NCI-H1105 (cell line): ENCODE results near the gene GDF11.
A peak's percentile ranks its signal among the peaks of the same experiment; 100 is the strongest.

Experiments
- DNase-seq: peaks from one replicate; lab custom pipeline; 2025; lab: John Stamatoyannopoulos, UW

GDF11 gene

DNA sequence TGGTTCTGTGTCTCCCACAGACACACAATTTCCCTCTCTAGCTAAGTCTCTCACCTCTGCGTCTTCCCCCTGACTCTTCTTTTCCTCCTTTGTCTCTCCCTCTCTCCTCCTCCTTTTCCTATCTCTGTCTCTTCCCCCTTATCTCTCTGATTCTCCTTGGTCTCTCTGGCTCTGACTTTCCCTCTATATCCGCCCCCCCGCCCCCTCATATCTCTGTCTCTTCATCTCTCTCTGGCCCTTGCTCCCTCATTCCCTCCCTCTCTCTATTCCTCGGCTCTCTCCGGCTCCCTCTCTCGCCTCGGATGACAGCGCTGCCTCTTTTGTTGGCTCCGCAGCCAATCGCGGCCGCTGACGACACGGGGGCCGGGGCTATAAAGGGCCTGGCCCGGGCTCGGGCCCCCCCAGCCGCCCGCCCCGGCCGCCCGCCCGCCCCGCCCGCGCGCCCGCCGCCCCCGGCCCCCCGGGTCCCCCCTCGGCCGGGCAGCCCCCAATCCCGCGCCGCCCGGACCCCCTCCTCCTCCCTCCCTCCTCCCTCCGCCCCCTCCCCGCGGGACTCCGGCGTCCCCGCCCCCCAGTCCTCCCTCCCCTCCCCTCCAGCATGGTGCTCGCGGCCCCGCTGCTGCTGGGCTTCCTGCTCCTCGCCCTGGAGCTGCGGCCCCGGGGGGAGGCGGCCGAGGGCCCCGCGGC, at the start of gene GDF11:
TSS of gene GDF11 (plus strand) at position 404 of the 687 bp plus-strand sequence. CDS start at position 599, 195 bp downstream.
- DNase-seq = peak; percentile 31

DNA sequence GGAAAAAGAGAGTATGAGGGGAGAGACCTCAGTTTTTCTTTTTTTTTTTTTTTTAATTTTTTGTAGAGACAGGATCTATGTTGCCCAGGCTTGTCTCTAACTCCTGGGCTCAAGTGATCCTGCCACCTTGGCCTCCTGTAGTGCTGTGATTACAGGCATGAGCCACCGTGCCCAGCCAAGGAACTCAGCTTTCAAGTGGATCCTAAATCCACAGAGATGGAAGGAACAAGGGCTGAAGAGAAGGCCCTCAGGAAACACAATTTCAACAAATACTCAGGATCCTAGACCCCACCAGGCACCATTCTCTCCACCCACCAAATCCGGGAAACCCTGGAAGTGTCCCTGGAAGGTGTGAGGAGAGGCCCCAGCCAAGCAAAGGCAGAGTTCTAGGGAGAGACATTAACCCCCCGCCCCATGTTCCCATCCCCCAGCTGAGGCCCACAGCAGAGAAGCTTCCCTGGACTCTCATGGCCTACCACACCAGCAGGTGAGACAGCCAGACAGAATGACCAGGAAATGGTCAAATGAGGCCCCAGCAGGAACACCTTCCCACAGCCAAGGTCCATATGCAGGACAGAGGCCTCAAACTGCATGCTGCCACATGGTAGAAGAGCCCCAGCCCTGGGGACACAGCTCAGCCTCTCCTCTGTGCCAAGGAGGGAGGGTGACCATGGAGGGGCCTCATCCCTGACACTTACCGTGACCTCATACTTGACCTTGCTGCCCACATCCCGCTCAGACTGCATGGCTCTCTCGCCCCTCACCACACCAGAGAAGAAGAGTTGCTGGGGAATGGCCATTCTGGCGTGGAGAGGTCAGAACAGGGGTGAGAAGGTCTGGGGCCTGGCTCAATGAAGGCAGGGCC, 49.4 kb upstream of the GDF11 start:
- DNase-seq = no peak

DNA sequence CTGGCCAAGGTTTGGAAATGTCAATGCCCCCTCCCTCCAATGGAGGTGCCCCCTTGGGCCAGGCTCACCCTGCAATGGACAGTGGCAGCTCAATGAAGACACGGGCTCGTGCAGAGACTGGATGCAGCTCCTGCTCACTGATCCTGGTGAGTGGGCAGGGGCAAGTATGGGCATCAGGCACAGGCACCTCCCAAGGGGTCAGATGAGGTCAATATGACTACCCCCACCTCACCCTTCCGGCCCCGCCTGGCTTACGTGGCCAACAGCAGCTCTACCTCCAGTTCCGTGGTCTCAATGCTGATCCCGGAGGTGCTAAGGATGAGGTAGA, 48.8 kb upstream of the GDF11 start:
- DNase-seq = no peak

DNA sequence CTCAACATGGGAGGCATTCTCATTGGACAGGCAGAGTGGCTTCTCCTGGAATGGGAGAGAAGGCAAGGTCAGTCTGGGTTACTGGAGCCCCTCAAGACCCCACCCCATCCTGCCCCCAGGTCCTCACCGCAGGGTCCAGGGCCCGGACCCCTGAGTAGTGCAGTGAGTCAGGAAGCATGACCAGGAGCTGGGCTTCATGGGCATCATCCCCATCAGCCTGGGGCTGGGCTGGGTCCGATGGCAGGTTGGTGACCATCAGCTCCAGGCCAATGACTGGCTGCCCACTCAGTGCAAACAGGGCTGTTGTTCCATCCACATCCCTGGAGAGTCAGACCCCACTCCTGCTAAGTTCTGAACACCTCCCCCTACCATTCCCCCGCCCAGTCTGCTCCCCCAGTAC, 48.3 kb upstream of the GDF11 start:
- no peak for DNase-seq

DNA sequence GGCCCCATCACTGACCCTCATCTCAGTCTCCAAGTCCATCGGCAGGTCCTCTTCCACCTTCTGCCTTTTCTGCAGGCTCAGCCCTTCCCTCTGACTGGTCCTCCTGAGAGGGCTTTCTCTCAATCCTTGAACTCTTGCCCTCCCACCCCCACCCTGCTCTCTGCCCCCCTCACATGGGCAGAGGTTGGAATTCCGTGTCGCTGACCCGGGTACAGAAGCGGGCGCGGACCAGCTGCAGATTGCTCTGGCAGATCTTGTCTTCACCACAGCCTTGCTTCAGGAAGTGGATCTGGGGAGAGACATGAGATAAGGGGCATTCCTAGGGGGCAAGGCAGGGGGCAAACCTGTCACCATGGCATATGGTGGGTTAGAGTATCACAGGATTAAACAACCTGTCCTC, 47.6 kb upstream of the GDF11 start:
- DNase-seq = no peak

DNA sequence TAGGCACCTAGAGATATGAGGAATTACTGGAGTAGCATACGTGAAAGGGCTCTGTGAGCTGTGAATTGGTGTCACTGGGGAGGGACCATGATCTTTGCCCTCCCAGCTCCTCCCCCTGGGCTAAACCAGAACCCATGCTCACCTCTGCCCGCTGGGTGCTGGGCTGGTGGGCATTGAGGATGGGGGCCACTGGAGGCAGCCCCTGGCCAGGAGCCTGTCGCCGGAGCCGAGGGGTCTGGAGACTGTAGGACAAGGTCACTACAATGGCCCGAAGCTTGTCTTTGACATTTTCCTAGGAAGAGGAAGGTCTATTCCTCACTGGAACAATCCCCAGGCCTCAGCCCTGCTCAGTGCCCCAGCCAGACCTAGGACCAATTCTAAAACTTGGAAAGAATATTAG, 46.8 kb upstream of the GDF11 start:
- DNase-seq = no peak

DNA sequence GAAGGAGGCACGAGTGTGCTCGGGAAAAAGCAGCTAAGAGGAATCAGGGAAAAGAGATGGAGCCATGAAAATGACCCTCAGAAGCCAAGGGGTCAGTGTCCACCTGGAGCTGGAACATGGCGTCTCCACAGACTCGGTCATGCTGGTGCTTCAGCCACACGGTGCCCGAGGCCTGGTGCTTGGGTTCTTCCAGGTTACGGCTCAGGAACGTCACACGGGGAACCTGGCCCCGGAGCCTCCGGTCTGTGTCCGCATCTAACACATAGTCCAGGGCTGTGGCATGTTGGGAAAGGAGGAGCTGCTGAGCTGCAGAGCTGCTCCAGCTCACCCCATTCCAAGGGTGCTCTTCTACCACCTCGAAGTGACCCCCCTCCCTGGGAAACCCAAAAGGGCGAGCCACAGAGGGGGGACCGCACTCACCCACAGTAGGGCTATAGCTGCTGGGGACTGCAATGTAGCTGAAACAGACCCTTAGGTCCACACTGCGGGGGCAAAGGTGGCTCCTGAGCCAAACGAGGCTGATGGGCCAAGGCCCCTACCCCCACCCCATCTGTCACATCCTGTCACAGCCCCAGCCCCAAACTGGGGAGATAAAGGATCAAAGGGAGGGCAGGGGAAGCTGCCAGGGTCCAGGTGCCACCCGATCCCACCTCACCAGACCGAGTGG, 46.0 kb upstream of the GDF11 start:
- no peak for DNase-seq

DNA sequence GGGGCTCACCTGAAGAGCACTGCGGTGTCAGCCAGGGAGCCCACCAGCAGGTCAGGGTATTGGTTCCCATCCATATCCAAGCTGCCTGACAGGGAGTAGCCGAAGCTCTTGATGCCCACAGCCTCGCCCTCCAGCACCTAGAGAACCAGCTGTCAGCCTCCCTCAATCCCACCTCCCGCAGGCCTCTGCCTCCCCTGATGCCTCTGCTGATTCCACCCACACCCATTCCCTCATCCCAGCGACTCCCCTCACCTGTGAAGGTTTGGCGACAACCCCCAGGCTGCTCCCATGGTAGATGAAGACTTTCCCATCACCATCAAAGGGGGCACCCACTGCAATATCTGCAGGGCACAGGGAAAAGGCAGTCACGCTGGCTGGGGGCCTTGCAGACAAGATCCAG, 45.2 kb upstream of the GDF11 start:
- no peak for DNase-seq

DNA sequence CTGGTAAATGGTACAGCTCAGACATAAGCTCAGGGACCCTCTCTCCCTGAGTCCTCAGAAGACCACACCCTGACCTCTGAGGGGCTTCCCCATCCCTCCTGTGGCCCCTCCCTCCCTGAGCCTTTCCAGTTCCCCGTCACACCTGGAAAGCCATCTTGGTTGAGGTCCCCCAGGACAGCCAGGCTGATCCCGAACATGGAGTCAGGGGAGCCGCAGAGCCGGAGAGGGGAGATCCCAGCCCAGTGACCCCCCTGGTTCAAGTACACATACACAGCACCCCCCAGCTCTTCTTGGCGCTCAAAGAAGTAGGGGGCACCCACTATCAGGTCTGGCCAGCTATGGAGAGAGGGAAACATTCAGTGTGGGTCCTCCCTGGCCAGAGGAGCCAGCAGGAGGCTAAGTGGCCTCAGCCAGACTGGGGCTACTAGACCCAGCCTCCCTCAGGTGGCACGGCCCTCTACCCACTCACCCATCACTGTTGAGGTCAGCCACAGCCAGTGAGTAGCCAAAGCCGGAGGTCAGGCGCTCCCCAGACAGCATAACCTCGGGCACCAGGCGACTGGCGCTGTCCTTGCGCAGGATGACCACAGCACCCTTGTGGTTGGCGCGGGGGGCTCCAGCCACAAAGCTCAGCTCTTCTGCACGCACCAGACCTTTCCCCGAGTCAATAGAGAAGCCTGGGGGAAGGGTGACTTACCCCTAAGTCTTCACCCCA, 44.5 kb upstream of the GDF11 start:
- DNase-seq = no peak

DNA sequence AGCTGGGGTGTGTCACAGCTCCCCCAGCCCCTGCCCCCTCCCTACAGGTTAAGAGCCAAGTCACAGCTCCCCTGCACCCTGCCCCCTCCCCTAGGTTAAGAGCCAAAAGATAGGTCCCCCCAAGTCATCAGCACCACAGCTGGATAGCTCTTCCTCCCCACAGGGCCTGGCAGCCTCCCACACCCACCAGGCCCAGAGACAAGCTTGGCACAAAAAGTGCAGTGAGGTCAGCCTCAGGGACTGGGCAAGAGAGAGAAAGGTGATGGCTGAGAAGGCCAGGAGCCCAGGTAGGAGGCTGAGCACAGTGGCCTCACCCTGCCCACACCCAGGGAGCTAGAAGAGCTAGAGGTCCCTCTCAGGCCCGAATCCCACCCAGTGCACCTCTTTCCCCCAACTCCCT, 44.0 kb upstream of the GDF11 start:
- DNase-seq = no peak

DNA sequence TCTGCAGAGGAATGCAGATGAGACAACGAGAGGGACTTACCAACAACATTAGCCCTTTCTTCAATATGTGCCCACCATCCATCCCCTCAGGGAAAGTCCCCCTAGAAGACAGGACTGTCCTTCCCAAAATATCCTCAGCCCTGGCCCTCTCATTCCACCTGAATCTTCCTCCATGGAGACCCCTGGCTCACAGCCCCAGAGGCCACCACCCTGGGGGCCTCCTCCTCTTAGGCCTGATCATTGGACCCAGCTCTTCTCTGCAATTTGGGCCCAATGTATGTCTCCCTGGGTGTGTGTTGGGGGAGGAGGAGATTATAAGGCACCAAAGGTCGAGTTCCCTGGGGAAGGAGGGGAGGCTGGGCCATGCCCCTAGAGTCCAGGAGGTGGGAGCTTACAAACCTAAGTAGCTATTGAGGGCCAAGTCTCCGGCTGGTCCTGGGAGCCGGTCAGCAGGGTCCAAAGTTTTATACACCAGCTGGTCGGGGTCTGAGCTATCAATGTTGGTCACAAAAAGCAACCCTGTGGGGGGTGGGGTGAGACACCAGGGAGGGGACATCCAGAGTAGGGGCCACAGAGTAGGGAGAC, 43.4 kb upstream of the GDF11 start:
- DNase-seq = no peak

DNA sequence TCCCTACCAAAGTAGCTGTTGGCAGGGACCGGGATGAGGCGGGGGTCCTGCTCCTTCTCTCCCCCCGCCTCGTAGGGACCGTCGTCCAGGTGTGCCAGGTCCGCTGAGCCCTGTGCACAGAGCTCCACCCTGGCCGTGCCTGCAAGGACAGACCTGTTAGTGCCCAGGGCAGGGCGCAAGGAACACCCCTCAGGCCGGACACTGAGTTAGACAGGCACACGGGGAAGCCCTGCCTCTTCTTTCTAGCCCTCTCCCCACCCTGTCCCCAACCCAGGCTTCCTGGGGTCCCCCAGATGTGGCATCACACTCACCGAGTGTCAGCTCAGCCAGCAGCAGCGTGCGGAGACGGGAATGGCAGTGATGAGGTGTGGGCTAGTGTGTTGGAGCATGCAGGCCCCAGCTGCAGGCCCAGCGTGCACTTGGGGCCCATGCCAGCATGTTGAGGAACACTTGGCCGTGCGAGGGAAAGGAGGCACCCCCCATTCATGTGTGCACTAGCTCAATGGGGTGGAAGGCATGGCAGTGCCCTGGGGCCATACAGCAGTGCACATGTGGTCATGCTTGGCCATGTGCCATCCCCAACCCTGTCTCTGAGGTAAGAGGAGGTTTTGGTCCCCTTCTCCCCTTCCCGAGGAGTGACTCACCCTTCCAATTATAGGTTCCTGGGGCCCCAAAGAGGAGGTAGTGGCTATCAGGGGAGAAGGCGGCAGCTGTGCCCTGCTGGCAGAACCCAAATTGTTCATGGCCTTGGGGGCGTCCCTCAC, 42.5 kb upstream of the GDF11 start:
- no peak for DNase-seq

DNA sequence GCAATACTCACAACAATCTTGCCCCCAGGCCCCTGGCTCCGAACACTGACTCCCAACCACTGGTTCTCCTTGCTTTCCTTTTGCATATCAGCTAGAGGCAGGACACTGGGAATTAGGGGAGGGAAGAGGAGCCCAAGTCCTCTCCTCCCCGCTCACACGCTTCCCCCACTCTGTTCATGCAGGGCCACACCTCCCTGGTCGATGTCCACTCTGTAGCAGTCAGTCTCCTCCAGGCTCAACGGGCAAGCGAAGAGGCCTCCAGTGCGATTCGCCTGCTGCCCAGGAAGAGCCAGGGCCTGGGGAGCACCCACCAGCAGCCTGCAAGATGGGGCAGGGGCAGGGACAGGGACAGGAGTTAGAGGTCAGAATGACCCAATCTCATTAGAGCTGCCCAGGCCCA, 40.1 kb upstream of the GDF11 start:
- DNase-seq = no peak

DNA sequence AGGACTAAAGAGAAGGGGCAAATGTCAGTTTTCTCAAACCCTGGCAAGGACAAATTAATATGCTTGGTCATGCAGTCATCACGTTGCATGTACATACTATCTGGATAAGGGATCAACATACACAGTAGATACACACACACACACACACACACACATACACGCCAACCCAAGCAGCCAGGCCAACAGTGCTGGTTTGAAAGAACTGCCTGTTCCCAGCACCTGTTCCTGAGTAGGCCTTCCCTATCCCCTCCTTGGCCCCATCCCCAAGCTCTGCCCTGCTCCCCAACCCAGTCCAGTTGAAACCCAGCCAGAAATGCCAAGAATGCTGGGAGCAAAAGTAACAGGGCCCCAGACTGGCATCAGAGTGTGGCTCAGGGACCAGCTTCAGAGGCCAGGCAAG, 39.6 kb upstream of the GDF11 start:
- DNase-seq = no peak

DNA sequence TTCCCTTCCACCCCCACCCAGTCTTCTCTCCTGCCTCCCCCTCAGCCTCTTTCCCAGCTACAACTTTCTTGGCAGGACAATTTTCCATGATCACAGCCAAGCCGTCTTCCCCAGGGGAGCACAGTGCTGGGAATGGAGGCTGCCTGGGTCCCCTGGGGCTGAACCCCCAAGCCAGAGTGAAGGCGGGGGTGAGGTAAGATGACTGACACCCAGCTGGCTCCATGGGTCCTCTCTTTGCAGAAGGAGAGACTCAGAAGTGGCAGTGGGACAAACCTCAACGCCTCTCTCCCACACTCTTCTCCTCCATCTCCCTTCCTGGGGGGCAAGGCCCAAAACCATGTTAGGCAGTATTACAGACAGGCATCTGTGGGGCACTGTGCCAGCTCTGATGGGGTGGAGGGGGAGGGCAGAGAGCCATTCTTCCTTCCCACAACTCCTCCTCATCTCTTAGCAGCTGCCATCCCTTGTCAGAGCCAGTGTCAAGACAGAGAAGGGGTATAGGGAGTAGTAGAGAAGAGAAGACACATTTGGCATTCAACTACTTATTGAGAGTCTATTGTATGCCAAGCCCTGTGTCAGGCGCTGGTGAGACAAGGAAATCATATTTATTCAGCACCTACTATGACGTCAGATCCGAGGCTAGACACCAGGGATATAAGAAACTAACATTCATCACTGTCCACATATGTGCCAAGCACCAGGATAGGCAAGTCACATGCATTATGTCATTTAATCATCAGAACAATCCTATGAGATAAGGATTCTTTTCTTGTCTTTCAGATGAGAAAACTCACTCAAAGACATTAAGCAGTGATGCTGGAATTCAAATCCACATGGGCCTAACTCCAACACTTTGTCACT, 38.8 kb upstream of the GDF11 start:
- no peak for DNase-seq

DNA sequence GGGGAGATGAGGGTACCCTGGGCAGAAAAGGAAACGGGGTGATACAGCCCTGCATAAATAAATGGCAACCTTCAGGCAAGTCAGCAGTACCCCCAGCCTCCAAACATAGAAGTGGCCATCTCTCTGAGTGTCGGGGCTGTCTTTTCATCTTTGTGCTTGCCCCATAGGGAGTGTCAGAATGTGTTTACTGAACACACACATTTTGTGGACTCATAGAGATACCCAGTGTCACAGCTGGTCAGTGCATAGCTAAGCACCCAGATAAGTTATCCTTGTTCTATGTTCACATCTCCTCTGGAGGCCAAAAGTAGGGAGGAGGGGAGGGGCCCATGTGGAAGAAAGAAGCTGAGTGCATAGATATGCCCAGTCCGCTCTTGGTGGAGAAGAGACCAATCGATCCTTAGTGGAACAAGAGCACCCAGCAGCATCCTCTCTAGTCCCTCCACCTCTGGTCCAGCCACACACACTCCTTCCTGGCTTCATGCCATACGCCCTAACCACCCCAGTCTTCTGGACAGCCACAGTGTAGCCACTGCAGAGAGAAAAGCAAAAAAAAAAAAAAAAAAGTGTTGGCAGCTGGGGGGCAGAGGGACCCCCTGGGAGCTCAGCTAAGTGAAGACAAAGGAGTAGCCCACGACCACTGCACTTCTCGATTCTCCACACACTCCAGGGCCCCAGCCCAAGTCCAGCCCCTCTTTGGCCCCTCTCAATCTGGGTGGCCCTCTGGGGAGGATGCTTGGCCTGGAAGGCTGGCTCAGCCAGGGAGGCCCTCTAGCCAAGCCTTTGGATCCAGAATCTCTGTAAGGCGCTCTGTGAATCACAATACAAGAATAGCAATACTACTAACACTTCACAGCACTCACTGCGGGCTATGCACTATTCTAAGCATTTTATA, 37.9 kb upstream of the GDF11 start:
- DNase-seq = no peak

DNA sequence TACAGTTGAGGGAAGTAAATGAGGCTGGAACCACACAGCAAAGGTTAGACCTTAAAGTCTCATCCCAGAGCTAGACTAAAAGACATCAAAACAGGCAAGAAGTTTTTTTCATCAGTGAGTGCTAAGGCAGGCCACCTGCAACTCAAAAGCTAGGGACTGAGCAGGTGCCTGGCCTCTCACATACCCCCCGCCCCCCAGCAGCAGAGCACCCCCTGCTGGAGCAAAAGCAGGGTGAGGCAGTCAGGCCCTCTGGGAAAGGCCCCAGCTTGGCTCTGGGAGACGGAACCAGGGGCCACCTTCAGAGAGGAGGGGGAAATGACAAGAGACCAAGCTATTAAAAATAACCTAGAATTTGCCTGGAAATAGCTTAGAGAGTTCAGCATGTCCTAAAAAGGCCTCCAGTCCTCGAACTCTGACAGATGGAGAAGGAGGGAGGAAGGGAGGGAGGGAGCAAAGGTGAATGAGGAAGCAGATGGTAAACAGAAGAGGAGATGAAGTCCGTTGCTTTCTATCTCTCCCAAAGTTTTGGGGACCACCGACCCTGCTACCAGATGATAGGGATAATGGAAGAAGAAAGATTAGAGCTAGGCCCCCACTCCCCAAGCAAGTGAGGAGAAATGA, 37.0 kb upstream of the GDF11 start:
- no peak for DNase-seq

DNA sequence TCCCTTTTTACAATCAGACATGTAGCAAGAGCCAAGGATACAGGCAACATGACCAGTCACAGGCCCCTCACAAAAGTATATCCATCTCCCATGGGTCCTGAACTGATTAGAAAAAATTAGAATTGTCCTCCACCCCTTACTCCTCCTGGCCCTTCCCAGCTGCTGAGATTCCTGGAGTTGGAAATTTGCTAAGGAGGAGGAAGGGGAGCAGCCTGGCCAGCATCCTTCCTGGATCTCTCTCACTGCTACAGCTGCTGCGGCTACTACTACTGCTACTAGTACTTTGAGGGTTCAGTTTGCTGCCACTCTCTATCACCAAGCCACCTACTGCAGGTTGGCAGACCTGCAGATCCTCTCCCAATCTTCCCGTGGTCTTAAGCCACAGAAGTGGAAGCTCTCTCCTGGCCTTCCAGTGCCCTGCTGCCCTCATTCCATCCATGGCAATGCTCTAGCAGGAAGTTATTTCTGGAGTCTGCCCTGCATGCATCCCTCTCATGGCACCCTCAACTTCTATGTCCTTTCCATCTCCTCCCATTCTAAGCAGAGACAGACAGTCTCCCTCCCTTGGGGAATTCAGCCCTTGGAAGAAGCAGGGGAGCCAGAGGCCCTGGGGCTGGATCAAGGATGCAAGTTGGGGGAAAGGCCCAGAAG, 36.2 kb upstream of the GDF11 start:
- no peak for DNase-seq
